H1 (cell line): ENCODE data around the gene PMEPA1. TPM values are rescaled to one million over a fixed set of nuclear protein-coding genes. Genes with fewer than 3 reads are reported as not detected.

ENCODE experiments used
- CHD7 ChIP-seq: fragments of 300-600 bp; sonication (generic); IDR thresholded peaks from 2 replicates; pipeline ENCODE4 v1.7.1; 2012; ENCODE audit warnings: low read length, moderate library complexity, mild to moderate bottlenecking, inconsistent platforms; ENCODE audit not compliant: insufficient replicate concordance
- CTCF ChIP-seq, 3 experiments: IDR thresholded peaks; 1 replicate in 2 of 3; 2 replicates in 1 of 3; pipeline versions ENCODE4 v1.5.1 to v1.6.1; 2011; ENCODE audit warnings: low read length in 3 of 3, mild to moderate bottlenecking in 3 of 3, inconsistent platforms in 2 of 3, low read depth in 1 of 3, moderate library complexity in 1 of 3; ENCODE audit not compliant: insufficient read depth in 1 of 3; ENCODE audit errors: control extremely low read depth in 1 of 3
- E2F6 ChIP-seq: IDR thresholded peaks from 2 replicates; pipeline ENCODE4 v1.6.1; 2012; ENCODE audit warnings: inconsistent platforms
- JUND ChIP-seq: IDR thresholded peaks from 2 replicates; pipeline ENCODE4 v1.6.1; 2011; ENCODE audit warnings: mild to moderate bottlenecking, improper control_type of control experiment, low read length
- MAX ChIP-seq: IDR thresholded peaks from 2 replicates; pipeline ENCODE4 v1.6.1; 2012; ENCODE audit warnings: inconsistent platforms
- RBBP5 ChIP-seq: IDR thresholded peaks from 2 replicates; pipeline ENCODE4 v1.7.1; 2012; ENCODE audit warnings: low read depth, mild to moderate bottlenecking, inconsistent platforms, low read length, moderate library complexity, borderline replicate concordance
- RXRA ChIP-seq: IDR thresholded peaks from 2 replicates; pipeline ENCODE4 v1.6.1; 2011; ENCODE audit warnings: low read depth, mild to moderate bottlenecking, low read length, moderate library complexity; ENCODE audit not compliant: insufficient read depth
- polyA plus RNA-seq, 7 experiments: library from polyadenylated mRNA; depleted of rRNA in 3 of 7; stranded (reverse) in 5 of 7; unstranded in 2 of 7; fragments of >200 nt in 5 of 7; fragments of 200-250 nt in 2 of 7; gene quantifications; 1 replicate in 5 of 7; 2 replicates in 1 of 7; 4 replicates in 1 of 7; pipeline versions ENCODE4 v1.2.1 to v1.2.3, GENCODE V29; 2011 to 2013; ENCODE audit warnings: missing spikeins in 2 of 7, mixed read lengths in 2 of 7
- total RNA-seq: library from RNA; stranded (reverse); fragmentation: NEBNext Ultra II Directional; extraction: Animal tissue kit (Norgen Biotek cat#: 25700); gene quantifications from 2 replicates; pipeline ENCODE4 v1.2.1, GENCODE V29; 2021

Gene PMEPA1
- total and polyA plus RNA-seq, 2 of the 8 experiments (the other 6 are each of a cell fraction or from before 2014, with no cell fraction given): 12.7 to 20.5 TPM

GRCh38 chr20:57627339-57627738 lies 82.5 kb downstream of the PMEPA1 start (continued):
- no peak for TF ChIP-seq CHD7
- TF ChIP-seq MAX: no peak
- TF ChIP-seq E2F6: no peak
- TF ChIP-seq RBBP5: no peak
- TF ChIP-seq RXRA: no peak
- TF ChIP-seq CTCF (IDR thresholded peaks at IDR 0.05; ENCODE audit: control extremely low read depth in 1 of 3, insufficient read depth in 1 of 3, low read depth in 1 of 3, low read length in 3 of 3): peak in 1 of 3 experiments; percentile 2; a peak in 1 of 4 replicates
- no peak for TF ChIP-seq JUND
